Caco-2 (cell line): ENCODE data around the gene HACL1. TPM values are rescaled to one million over a fixed set of nuclear protein-coding genes. Genes with fewer than 3 reads are reported as not detected.

ENCODE experiments used
- BruUV-seq: library from RNA; stranded (reverse); fragments of 400-500 nt; replicated peaks from 2 replicates; lab custom pipeline; 2021; lab: Mats Ljungman, UMichigan
- CTCF ChIA-PET: fragments of 300-600 bp; sonication (Branson Sonifier 250); formaldehyde crosslinking; loops from one replicate; lab custom pipeline; 2022; ENCODE audit warnings: antibody characterized with exemption; lab: Charles Lee
- POLR2A ChIA-PET: fragments of 300-600 bp; sonication (Branson Sonifier 250); formaldehyde crosslinking; loops from one replicate; lab custom pipeline; 2022; ENCODE audit warnings: antibody characterized with exemption; lab: Charles Lee
- DNase-seq, 2 experiments: peaks; one replicate each; pipeline versions ENCODE4 v3.0.0 to v3.0.0-alpha.2; 2020 to 2022
- H3K27me3 ChIP-seq: replicated peaks from 2 replicates; pipeline ENCODE4 v1.6.0; 2011; ENCODE audit warnings: low read length; ENCODE audit not compliant: control insufficient read depth, insufficient read depth
- H3K36me3 ChIP-seq: 2 replicates; pipeline ENCODE4 v1.5.1; 2011; ENCODE audit warnings: low read length; ENCODE audit not compliant: control insufficient read depth, insufficient read depth
- H3K4me1 ChIP-seq: fragments of 250-450 bp; sonication (Bioruptor Pico); 2 replicates; pipeline ENCODE4 v1.5.1; 2020; ENCODE audit warnings: mild to moderate bottlenecking
- H3K4me3 ChIP-seq: 2 replicates; pipeline ENCODE4 v1.5.1; 2011; ENCODE audit warnings: low read depth, mild to moderate bottlenecking, control low read depth, low read length
- H3K9me3 ChIP-seq: fragments of 250-450 bp; sonication (Bioruptor Pico); 2 replicates; pipeline ENCODE4 v1.5.1; 2020; ENCODE audit warnings: mild to moderate bottlenecking, moderate library complexity
- H3K27ac Mint-ChIP-seq: one replicate; pipeline ENCODE4 v1.8.0; 2022; ENCODE audit warnings: mixed read lengths; ENCODE audit not compliant: unreplicated experiment
- H3K27me3 Mint-ChIP-seq: one replicate; pipeline ENCODE4 v1.8.0; 2022; ENCODE audit warnings: mixed read lengths; ENCODE audit not compliant: insufficient read depth, unreplicated experiment
- H3K36me3 Mint-ChIP-seq: one replicate; pipeline ENCODE4 v1.8.0; 2022; ENCODE audit warnings: mild to moderate bottlenecking, mixed read lengths; ENCODE audit not compliant: insufficient read depth, unreplicated experiment
- H3K4me1 Mint-ChIP-seq: one replicate; pipeline ENCODE4 v1.8.0; 2022; ENCODE audit warnings: low read depth, mixed read lengths; ENCODE audit not compliant: unreplicated experiment
- H3K4me3 Mint-ChIP-seq: one replicate; pipeline ENCODE4 v1.8.0; 2022; ENCODE audit warnings: mild to moderate bottlenecking, moderate library complexity, mixed read lengths; ENCODE audit not compliant: unreplicated experiment
- H3K9me3 Mint-ChIP-seq: one replicate; pipeline ENCODE4 v1.8.0; 2022; ENCODE audit warnings: mixed read lengths; ENCODE audit not compliant: unreplicated experiment
- intact Hi-C: fragments of 100-400 bp; cut with micrococcal nuclease; formaldehyde crosslinking; loops from one replicate; pipeline ENCODE4 v1.10.0; 2022; ENCODE audit not compliant: unreplicated experiment
- total RNA-seq: library from RNA; stranded (reverse); gene quantifications from 2 replicates; pipeline ENCODE4 v1.2.3, GENCODE V29; 2022
- TF ChIP-seq, protein P1 (sequence below), 2 experiments: fragments of 200-600 bp in 1 of 2; IDR thresholded peaks; 1 replicate in 1 of 2; 2 replicates in 1 of 2; pipeline versions ENCODE4 v1.5.1 to v1.8.0; 2011 to 2022; ENCODE audit warnings: antibody characterized with exemption in 1 of 2, control low read depth in 1 of 2, inconsistent platforms in 1 of 2, low read depth in 1 of 2, low read length in 1 of 2, mild to moderate bottlenecking in 1 of 2, moderate library complexity in 1 of 2; ENCODE audit not compliant: insufficient read depth in 1 of 2, severe bottlenecking in 1 of 2, unreplicated experiment in 1 of 2

HACL1 gene
- total RNA-seq, 1 experiment from 2014 or later = 48.1 TPM

GRCh38 chr3:15632212-15632580 is 30.8 kb upstream of the HACL1 start:
- Mint-ChIP-seq H3K9me3 (no peaks in the 10 kb centered on the region), H3K27me3 (no peaks in the 10 kb centered on the region), H3K4me3 (no peak overlapping the region), H3K27ac (no peak overlapping the region), H3K4me1 (no peaks in the 10 kb centered on the region), H3K36me3 (no peaks in the 10 kb centered on the region)
- ChIA-PET CTCF (no interaction called here), POLR2A (no interaction called here)
- DNase-seq = no peak
- Histone ChIP-seq H3K27me3 (no peaks in the 10 kb centered on the region), H3K9me3 (no peaks in the 10 kb centered on the region), H3K4me1 (no peaks in the 10 kb centered on the region), H3K36me3 (no peaks in the 10 kb centered on the region), H3K4me3 (no peak overlapping the region)
- TF ChIP-seq, protein P1, sequence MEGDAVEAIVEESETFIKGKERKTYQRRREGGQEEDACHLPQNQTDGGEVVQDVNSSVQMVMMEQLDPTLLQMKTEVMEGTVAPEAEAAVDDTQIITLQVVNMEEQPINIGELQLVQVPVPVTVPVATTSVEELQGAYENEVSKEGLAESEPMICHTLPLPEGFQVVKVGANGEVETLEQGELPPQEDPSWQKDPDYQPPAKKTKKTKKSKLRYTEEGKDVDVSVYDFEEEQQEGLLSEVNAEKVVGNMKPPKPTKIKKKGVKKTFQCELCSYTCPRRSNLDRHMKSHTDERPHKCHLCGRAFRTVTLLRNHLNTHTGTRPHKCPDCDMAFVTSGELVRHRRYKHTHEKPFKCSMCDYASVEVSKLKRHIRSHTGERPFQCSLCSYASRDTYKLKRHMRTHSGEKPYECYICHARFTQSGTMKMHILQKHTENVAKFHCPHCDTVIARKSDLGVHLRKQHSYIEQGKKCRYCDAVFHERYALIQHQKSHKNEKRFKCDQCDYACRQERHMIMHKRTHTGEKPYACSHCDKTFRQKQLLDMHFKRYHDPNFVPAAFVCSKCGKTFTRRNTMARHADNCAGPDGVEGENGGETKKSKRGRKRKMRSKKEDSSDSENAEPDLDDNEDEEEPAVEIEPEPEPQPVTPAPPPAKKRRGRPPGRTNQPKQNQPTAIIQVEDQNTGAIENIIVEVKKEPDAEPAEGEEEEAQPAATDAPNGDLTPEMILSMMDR (IDR thresholded peaks at IDR 0.05; ENCODE audit: insufficient read depth in 1 of 2, low read depth in 1 of 2, low read length in 1 of 2, severe bottlenecking in 1 of 2, unreplicated experiment in 1 of 2) = no peak
- intact Hi-C loops = no loop called here
- no TSS peak for BruUV-seq

GRCh38 chr3:15631426-15632211 is 30.2 kb upstream of the HACL1 start:
- no peaks in the 10 kb centered on the region for H3K9me3 Mint-ChIP-seq
- ChIA-PET POLR2A (no interaction called here), CTCF (interaction anchor here (1.3 kb wide), 1 partner anchor 30 kb away, joined by 5 read pairs; the partner anchor contains the start of gene BTD)
- Histone ChIP-seq H3K4me1 (no peaks in the 10 kb centered on the region), H3K4me3 (no peak overlapping the region), H3K9me3 (no peaks in the 10 kb centered on the region), H3K27me3 (no peaks in the 10 kb centered on the region), H3K36me3 (no peaks in the 10 kb centered on the region)
- TF ChIP-seq, protein P1 (IDR thresholded peaks at IDR 0.05; ENCODE audit: insufficient read depth in 1 of 2, low read depth in 1 of 2, low read length in 1 of 2, severe bottlenecking in 1 of 2, unreplicated experiment in 1 of 2) = no peak
- H3K4me1 Mint-ChIP-seq = no peaks in the 10 kb centered on the region
- H3K4me3 Mint-ChIP-seq = no peak overlapping the region
- no peak overlapping the region for H3K27ac Mint-ChIP-seq
- H3K27me3 Mint-ChIP-seq = no peaks in the 10 kb centered on the region
- no peaks in the 10 kb centered on the region for H3K36me3 Mint-ChIP-seq
- intact Hi-C loops = no loop called here
- no peak for DNase-seq
- no TSS peak for BruUV-seq

DNA sequence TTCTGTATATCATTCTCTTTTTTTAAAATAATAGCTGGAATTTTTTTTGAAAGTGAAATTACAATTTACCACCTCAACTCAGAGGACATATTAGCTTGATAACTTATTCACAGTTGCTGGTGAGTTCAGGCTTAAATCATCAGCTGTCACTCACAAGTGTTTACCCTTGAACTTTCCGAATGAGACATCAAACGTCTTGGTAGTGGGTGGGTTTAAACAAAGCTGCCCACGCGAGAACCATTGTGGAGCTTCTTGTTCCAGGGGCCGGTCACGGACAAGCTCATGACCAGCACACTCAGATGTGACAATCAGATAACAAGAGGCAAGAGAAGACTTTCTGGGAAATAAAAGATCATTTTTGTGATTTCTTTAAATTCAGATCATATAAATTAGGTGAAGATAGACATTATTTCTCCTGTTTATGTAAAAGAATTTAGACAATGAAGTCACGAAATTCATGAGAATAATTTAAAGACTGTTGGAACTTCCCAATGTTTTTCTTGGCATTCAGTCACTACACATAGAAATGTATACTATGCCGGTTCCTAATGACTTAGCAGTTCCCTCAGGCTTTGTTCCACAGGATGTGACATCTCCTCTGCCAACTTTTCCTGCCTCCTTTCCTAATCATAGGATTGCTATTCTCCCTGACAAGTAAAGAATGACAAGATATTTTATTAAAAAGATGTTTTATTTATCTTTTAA is 29.4 kb upstream of the HACL1 start:
- no peaks in the 10 kb centered on the region for H3K27me3 ChIP-seq
- H3K27ac Mint-ChIP-seq = no peak overlapping the region
- BruUV-seq = no TSS peak
- H3K9me3 ChIP-seq = no peaks in the 10 kb centered on the region
- intact Hi-C loops = loop anchor here (1.0 kb wide), 2 partner anchors 34 to 617 kb away; no protein-coding TSS in a partner anchor
- CTCF ChIA-PET = interaction anchor here (1.3 kb wide), 1 partner anchor 29 kb away, joined by 5 read pairs; the partner anchor contains the start of gene BTD
- POLR2A ChIA-PET = no interaction called here
- no peaks in the 10 kb centered on the region for H3K27me3 Mint-ChIP-seq
- TF ChIP-seq, protein P1 (IDR thresholded peaks at IDR 0.05; ENCODE audit: insufficient read depth in 1 of 2, low read depth in 1 of 2, low read length in 1 of 2, severe bottlenecking in 1 of 2, unreplicated experiment in 1 of 2) = no peak
- H3K4me1 ChIP-seq = no peaks in the 10 kb centered on the region
- no peaks in the 10 kb centered on the region for H3K36me3 ChIP-seq
- H3K4me3 ChIP-seq = no peak overlapping the region
- H3K4me1 Mint-ChIP-seq = no peaks in the 10 kb centered on the region
- no peak for DNase-seq
- no peaks in the 10 kb centered on the region for H3K9me3 Mint-ChIP-seq
- H3K4me3 Mint-ChIP-seq = no peak overlapping the region
- H3K36me3 Mint-ChIP-seq = no peaks in the 10 kb centered on the region
